ENCODE results near the gene COL2A1. TPM values are rescaled to one million over a fixed set of nuclear protein-coding genes. Genes with fewer than 3 reads are reported as not detected.

COL2A1 gene
- total RNA-seq, result 70.9 to 86.4 TPM (median 80.6 TPM) in 3 replicates

- H3K9me3 Mint-ChIP-seq, result no peaks in the 10 kb centered on the region
- H3K4me3 Mint-ChIP-seq, result peak within 1 kb of the TSS; percentile 77
- peak in 1 of 2 experiments; percentile 69 for DNase-seq (ENCODE audit: low spot score in 2 of 2, unreplicated experiment in 2 of 2)
- no peaks in the 10 kb centered on the region for H3K36me3 Mint-ChIP-seq
- no peak for TF ChIP-seq CTCF (IDR thresholded peaks at IDR 0.05; ENCODE audit: unreplicated experiment)
- peaks cover 62% of the 10 kb centered on the region for H3K27me3 Mint-ChIP-seq (ENCODE audit: low read depth)
- peaks cover 53% of the 10 kb centered on the region for H3K4me1 Mint-ChIP-seq
- peak within 1 kb of the TSS; percentile 92 for H3K27ac Mint-ChIP-seq
Measured at GRCh38 chr12:48004053-48004941, at the start of gene COL2A1. COL2A1 (minus strand) TSS chr12:48004476; CDS start chr12:48004321, 155 bp downstream.

GRCh38 chr12:48053883-48054282 is 49.6 kb upstream of the COL2A1 start:
- TF ChIP-seq CTCF (IDR thresholded peaks at IDR 0.05; ENCODE audit: unreplicated experiment), result no peak
- H3K27me3 Mint-ChIP-seq (ENCODE audit: low read depth), result no peaks in the 10 kb centered on the region
- H3K4me1 Mint-ChIP-seq, result no peaks in the 10 kb centered on the region
- no peak overlapping the region for H3K4me3 Mint-ChIP-seq
- no peak for DNase-seq (ENCODE audit: low spot score in 2 of 2, unreplicated experiment in 2 of 2)
- H3K36me3 Mint-ChIP-seq, result peaks cover 13% of the 10 kb centered on the region
- H3K9me3 Mint-ChIP-seq, result peaks cover 8% of the 10 kb centered on the region
- H3K27ac Mint-ChIP-seq, result no peak overlapping the region

GRCh38 chr12:48053122-48053521 is 48.8 kb upstream of the COL2A1 start:
- H3K27ac Mint-ChIP-seq, result no peak overlapping the region
- no peaks in the 10 kb centered on the region for H3K27me3 Mint-ChIP-seq (ENCODE audit: low read depth)
- no peak overlapping the region for H3K4me3 Mint-ChIP-seq
- no peaks in the 10 kb centered on the region for H3K4me1 Mint-ChIP-seq
- peaks cover 7% of the 10 kb centered on the region for H3K36me3 Mint-ChIP-seq
- no peak for TF ChIP-seq CTCF (IDR thresholded peaks at IDR 0.05; ENCODE audit: unreplicated experiment)
- H3K9me3 Mint-ChIP-seq, result peaks cover under 1% of the 10 kb centered on the region
- no peak for DNase-seq (ENCODE audit: low spot score in 2 of 2, unreplicated experiment in 2 of 2)

- Mint-ChIP-seq H3K36me3 (peaks cover 15% of the 10 kb centered on the region), H3K9me3 (no peaks in the 10 kb centered on the region), H3K27me3 (ENCODE audit: low read depth) (no peaks in the 10 kb centered on the region), H3K4me1 (no peaks in the 10 kb centered on the region), H3K4me3 (no peak overlapping the region), H3K27ac (no peak overlapping the region)
- TF ChIP-seq CTCF (IDR thresholded peaks at IDR 0.05; ENCODE audit: unreplicated experiment), result no peak
- DNase-seq (ENCODE audit: low spot score in 2 of 2, unreplicated experiment in 2 of 2), result no peak
Measured at GRCh38 chr12:48051681-48052080, 47.4 kb upstream of the COL2A1 start.

- Mint-ChIP-seq H3K27ac (no peak overlapping the region), H3K4me1 (no peaks in the 10 kb centered on the region), H3K9me3 (no peaks in the 10 kb centered on the region), H3K36me3 (peaks cover 21% of the 10 kb centered on the region), H3K27me3 (ENCODE audit: low read depth) (no peaks in the 10 kb centered on the region), H3K4me3 (no peak overlapping the region)
- TF ChIP-seq CTCF (IDR thresholded peaks at IDR 0.05; ENCODE audit: unreplicated experiment), result no peak
- no peak for DNase-seq (ENCODE audit: low spot score in 2 of 2, unreplicated experiment in 2 of 2)
Measured at GRCh38 chr12:48050174-48050573, 45.9 kb upstream of the COL2A1 start.
